ENCODE results near the gene DIPK1A.

Gene DIPK1A

GRCh38 chr1:92913093-92913819 is 48.0 kb downstream of the DIPK1A start:
- ATAC-seq (ENCODE audit: insufficient read depth, low read depth) (no peak), DNase-seq (no peak)
- no peaks in the 10 kb centered on the region; the same call in 1 of the 2 replicates for H4K20me1 ChIP-seq (ENCODE audit: insufficient read depth, low read length)
- H3K9ac ChIP-seq (ENCODE audit: low read depth, low read length) = no peak overlapping the region
- peaks cover 5% of the 10 kb centered on the region; the same call in 1 of the 2 replicates for H3K36me3 ChIP-seq (ENCODE audit: insufficient read depth, low read length)
- no peak overlapping the region for H3K27ac ChIP-seq (ENCODE audit: low read length)
- TF ChIP-seq CTCF (IDR thresholded peaks at IDR 0.05; ENCODE audit: borderline replicate concordance, extremely low read depth, low read length, poor library complexity, severe bottlenecking) = no peak
- no peak for TF ChIP-seq EZH2 (IDR thresholded peaks at IDR 0.05; ENCODE audit: borderline replicate concordance, low read depth, low read length, severe bottlenecking)
- no peaks in the 10 kb centered on the region for H3K27me3 ChIP-seq (ENCODE audit: insufficient read depth, low read length, poor library complexity)
- no peaks in the 10 kb centered on the region for H3K9me3 ChIP-seq (ENCODE audit: insufficient read depth, low read length, severe bottlenecking)
- H3K4me3 ChIP-seq (ENCODE audit: low read depth in 1 of 2, low read length in 2 of 2) = no peak overlapping the region
- peaks cover 59% of the 10 kb centered on the region for H3K79me2 ChIP-seq (ENCODE audit: insufficient read depth, low read length)
- no peak overlapping the region for H3K4me2 ChIP-seq (ENCODE audit: insufficient read depth, low read length)
- H3K4me1 ChIP-seq (ENCODE audit: insufficient read depth, low read length) = no peaks in the 10 kb centered on the region
- H2AFZ ChIP-seq (ENCODE audit: low read depth, low read length) = no peak overlapping the region

- TF ChIP-seq EZH2 (IDR thresholded peaks at IDR 0.05; ENCODE audit: borderline replicate concordance, low read depth, low read length, severe bottlenecking) = no peak
- Histone ChIP-seq H3K4me3 (ENCODE audit: low read depth in 1 of 2, low read length in 2 of 2) (no peak overlapping the region), H4K20me1 (ENCODE audit: insufficient read depth, low read length) (no peaks in the 10 kb centered on the region; the same call in 1 of the 2 replicates), H3K27ac (ENCODE audit: low read length) (no peak overlapping the region), H3K4me1 (ENCODE audit: insufficient read depth, low read length) (no peaks in the 10 kb centered on the region), H3K9ac (ENCODE audit: low read depth, low read length) (no peak overlapping the region), H3K36me3 (ENCODE audit: insufficient read depth, low read length) (peaks cover 5% of the 10 kb centered on the region; the same call in 1 of the 2 replicates), H3K79me2 (ENCODE audit: insufficient read depth, low read length) (peaks cover 61% of the 10 kb centered on the region), H3K9me3 (ENCODE audit: insufficient read depth, low read length, severe bottlenecking) (no peaks in the 10 kb centered on the region), H3K27me3 (ENCODE audit: insufficient read depth, low read length, poor library complexity) (no peaks in the 10 kb centered on the region), H3K4me2 (ENCODE audit: insufficient read depth, low read length) (no peak overlapping the region), H2AFZ (ENCODE audit: low read depth, low read length) (no peak overlapping the region)
- DNase-seq = no peak
- no peak for ATAC-seq (ENCODE audit: insufficient read depth, low read depth)
Observed at GRCh38 chr1:92910081-92910480, 51.2 kb downstream of the DIPK1A start.

GRCh38 chr1:92909321-92909720 is 51.9 kb downstream of the DIPK1A start:
- no peak overlapping the region for H3K9ac ChIP-seq (ENCODE audit: low read depth, low read length)
- ATAC-seq (ENCODE audit: insufficient read depth, low read depth) (no peak), DNase-seq (no peak)
- no peaks in the 10 kb centered on the region for H3K9me3 ChIP-seq (ENCODE audit: insufficient read depth, low read length, severe bottlenecking)
- H3K4me1 ChIP-seq (ENCODE audit: insufficient read depth, low read length) = peaks cover 2% of the 10 kb centered on the region; the same call in 1 of the 2 replicates
- TF ChIP-seq EZH2 (IDR thresholded peaks at IDR 0.05; ENCODE audit: borderline replicate concordance, low read depth, low read length, severe bottlenecking) (no peak), CTCF (IDR thresholded peaks at IDR 0.05; ENCODE audit: borderline replicate concordance, extremely low read depth, low read length, poor library complexity, severe bottlenecking) (no peak)
- no peak overlapping the region for H2AFZ ChIP-seq (ENCODE audit: low read depth, low read length)
- no peaks in the 10 kb centered on the region; the same call in 1 of the 2 replicates for H4K20me1 ChIP-seq (ENCODE audit: insufficient read depth, low read length)
- H3K27me3 ChIP-seq (ENCODE audit: insufficient read depth, low read length, poor library complexity) = no peaks in the 10 kb centered on the region
- no peak overlapping the region for H3K27ac ChIP-seq (ENCODE audit: low read length)
- no peak overlapping the region for H3K4me2 ChIP-seq (ENCODE audit: insufficient read depth, low read length)
- H3K4me3 ChIP-seq (ENCODE audit: low read depth in 1 of 2, low read length in 2 of 2) = no peak overlapping the region
- peaks cover 5% of the 10 kb centered on the region; the same call in 1 of the 2 replicates for H3K36me3 ChIP-seq (ENCODE audit: insufficient read depth, low read length)
- peaks cover 59% of the 10 kb centered on the region for H3K79me2 ChIP-seq (ENCODE audit: insufficient read depth, low read length)

GRCh38 chr1:92907949-92908684 is 53.1 kb downstream of the DIPK1A start:
- DNase-seq (no peak), ATAC-seq (ENCODE audit: insufficient read depth, low read depth) (no peak)
- Histone ChIP-seq H4K20me1 (ENCODE audit: insufficient read depth, low read length) (no peaks in the 10 kb centered on the region), H3K27me3 (ENCODE audit: insufficient read depth, low read length, poor library complexity) (no peaks in the 10 kb centered on the region), H2AFZ (ENCODE audit: low read depth, low read length) (no peak overlapping the region), H3K79me2 (ENCODE audit: insufficient read depth, low read length) (peaks cover 55% of the 10 kb centered on the region), H3K4me1 (ENCODE audit: insufficient read depth, low read length) (peaks cover 5% of the 10 kb centered on the region; the same call in 1 of the 2 replicates), H3K9ac (ENCODE audit: low read depth, low read length) (no peak overlapping the region), H3K4me2 (ENCODE audit: insufficient read depth, low read length) (no peak overlapping the region), H3K4me3 (ENCODE audit: low read depth in 1 of 2, low read length in 2 of 2) (no peak overlapping the region), H3K36me3 (ENCODE audit: insufficient read depth, low read length) (peaks cover 5% of the 10 kb centered on the region; the same call in 1 of the 2 replicates), H3K27ac (ENCODE audit: low read length) (no peak overlapping the region), H3K9me3 (ENCODE audit: insufficient read depth, low read length, severe bottlenecking) (no peaks in the 10 kb centered on the region)
- TF ChIP-seq EZH2 (IDR thresholded peaks at IDR 0.05; ENCODE audit: borderline replicate concordance, low read depth, low read length, severe bottlenecking) (no peak), CTCF (IDR thresholded peaks at IDR 0.05; ENCODE audit: borderline replicate concordance, extremely low read depth, low read length, poor library complexity, severe bottlenecking) (no peak)

Measured in DND-41 (cell line).